ENCODE data around the gene OR6B2. TPM values are rescaled to one million over a fixed set of nuclear protein-coding genes. Genes with fewer than 3 reads are reported as not detected.

OR6B2 gene
- total and polyA plus RNA-seq, 4 donors: not detected

- Histone ChIP-seq H3K36me3 (ENCODE audit: control insufficient read depth in 4 of 4, insufficient read depth in 3 of 4, low read depth in 1 of 4, low read length in 3 of 4) (peaks cover 5 to 69% (median 32%) of the 10 kb centered on the region in 4 donors), H3K27me3 (ENCODE audit: control insufficient read depth in 4 of 4, insufficient read depth in 4 of 4, low read length in 3 of 4) (no peaks in the 10 kb centered on the region), H3K4me3 (ENCODE audit: low read depth in 1 of 3, low read length in 3 of 3) (no peak overlapping the region), H3K9ac (ENCODE audit: low read depth in 1 of 2, low read length in 2 of 2) (no peak overlapping the region), H3K27ac (ENCODE audit: low read depth in 1 of 2, low read length in 2 of 2) (no peak overlapping the region), H3K9me3 (ENCODE audit: control insufficient read depth in 4 of 4, low read length in 3 of 4) (no peaks in the 10 kb centered on the region), H3K4me1 (ENCODE audit: control insufficient read depth in 4 of 4, insufficient read depth in 4 of 4, low read length in 3 of 4) (no peaks in the 10 kb centered on the region)
- TF ChIP-seq GABPA (IDR thresholded peaks at IDR 0.05 in 1 of 2, conservative IDR thresholded peaks at IDR 0.05 in 1 of 2) (no peak), SP1 (IDR thresholded peaks at IDR 0.05) (no peak), EGR1 (IDR thresholded peaks at IDR 0.05; ENCODE audit: low read depth in 2 of 2) (no peak), RAD21 (IDR thresholded peaks at IDR 0.05) (no peak), NR2F2 (IDR thresholded peaks at IDR 0.05) (no peak)
- DNase-seq (ENCODE audit: low spot score): no peak
- 91% methylated on average over 9 of the region's 9 CpGs for WGBS
Measured at GRCh38 chr2:239983004-239983778, 47.0 kb downstream of the OR6B2 start.

Other genes with a start within 250 kb of the OR6B2 start
- gene NDUFA10, start 5.1 kb downstream of the OR6B2 start, total RNA-seq: 10 to 100 TPM; 43.6 to 72.7 TPM
- gene NDUFA10, start 5.1 kb downstream of the OR6B2 start, polyA plus RNA-seq: 10 to 100 TPM; 61.3 to 93.0 TPM
- gene OR6B3, start 23.1 kb upstream of the OR6B2 start, total RNA-seq: not detected
- not detected for gene OR6B3, start 23.1 kb upstream of the OR6B2 start, polyA plus RNA-seq
- gene COPS9, start 105.9 kb upstream of the OR6B2 start, total RNA-seq: 10 to 100 TPM; 12.9 to 82.4 TPM
- gene COPS9, start 105.9 kb upstream of the OR6B2 start, polyA plus RNA-seq: 100 to 1,000 TPM in 1 of 2 donors, 10 to 100 TPM in 1; 76.8 to 138 TPM
- gene OTOS, start 110.2 kb upstream of the OR6B2 start, total RNA-seq: not detected
- not detected for gene OTOS, start 110.2 kb upstream of the OR6B2 start, polyA plus RNA-seq

Data from liver (tissue), 9 donors.